ENCODE data around the gene SPATA13.

SPATA13 gene

GRCh38 chr13:24160458-24161009, at the start of gene SPATA13:
Gene SPATA13, plus strand, starts transcription at chr13:24160720. Its CDS starts 62,210 bp downstream, at chr13:24222930.
- H3K4me3 ChIP-seq, result peak within 1 kb of the TSS; percentile 65 to 67
- H3K36me3 ChIP-seq, result no peaks in the 10 kb centered on the region
- TF ChIP-seq CTCF (IDR thresholded peaks at IDR 0.05), result no peak
- H3K27ac ChIP-seq, result peak within 1 kb of the TSS; percentile 43 to 73
- peaks cover 0 to 31% (median 17%) of the 10 kb centered on the region in 4 donors for H3K4me1 ChIP-seq
- no peaks in the 10 kb centered on the region for H3K9me3 ChIP-seq
- H3K27me3 ChIP-seq, result peaks cover 0 to 2% of the 10 kb centered on the region in 2 donors
- peak; percentile 93 to 94 for DNase-seq
- intact Hi-C loops (cut with DNase I; ENCODE audit: low total_unique reads), result no loop called here

DNA sequence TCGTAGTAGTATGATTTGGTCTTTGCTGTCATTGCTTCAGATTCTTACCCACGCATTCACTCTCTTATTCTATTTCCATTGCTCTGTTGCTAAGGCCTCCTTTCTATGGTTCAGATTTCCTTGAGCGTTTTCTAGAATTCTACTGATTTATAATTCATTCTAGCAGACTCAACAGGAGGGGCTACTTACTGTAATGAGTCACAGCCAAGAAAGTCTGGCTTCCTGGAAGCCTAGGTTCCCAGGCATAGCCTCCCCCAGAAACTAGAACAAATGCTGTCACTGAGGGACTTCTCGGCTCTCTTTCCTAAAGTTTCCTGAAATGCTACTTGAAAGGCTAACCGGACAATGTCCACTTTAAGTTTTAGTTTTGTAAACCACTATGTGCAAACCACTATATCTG, 47.7 kb upstream of the SPATA13 start:
- no peaks in the 10 kb centered on the region for H3K36me3 ChIP-seq
- no peaks in the 10 kb centered on the region for H3K4me1 ChIP-seq
- H3K27me3 ChIP-seq, result no peaks in the 10 kb centered on the region
- no peak overlapping the region for H3K4me3 ChIP-seq
- DNase-seq, result no peak
- intact Hi-C loops (cut with DNase I; ENCODE audit: low total_unique reads), result no loop called here
- H3K9me3 ChIP-seq, result no peaks in the 10 kb centered on the region
- TF ChIP-seq CTCF (IDR thresholded peaks at IDR 0.05), result no peak
- no peak overlapping the region for H3K27ac ChIP-seq

GRCh38 chr13:24115671-24116070, 44.8 kb upstream of the SPATA13 start:
- H3K27me3 ChIP-seq, result no peaks in the 10 kb centered on the region
- H3K36me3 ChIP-seq, result no peaks in the 10 kb centered on the region
- no peaks in the 10 kb centered on the region for H3K9me3 ChIP-seq
- intact Hi-C loops (cut with DNase I; ENCODE audit: low total_unique reads), result no loop called here
- no peaks in the 10 kb centered on the region for H3K4me1 ChIP-seq
- H3K4me3 ChIP-seq, result no peak overlapping the region
- no peak for DNase-seq
- no peak overlapping the region for H3K27ac ChIP-seq
- TF ChIP-seq CTCF (IDR thresholded peaks at IDR 0.05), result no peak

- intact Hi-C loops (cut with DNase I; ENCODE audit: low total_unique reads), result no loop called here
- DNase-seq, result no peak
These were observed 44.4 kb upstream of the SPATA13 start for GRCh38 chr13:24116131-24116530.

GRCh38 chr13:24118576-24118975, 41.9 kb upstream of the SPATA13 start:
- DNase-seq, result no peak
- Histone ChIP-seq H3K27me3 (no peaks in the 10 kb centered on the region), H3K4me3 (no peak overlapping the region), H3K36me3 (no peaks in the 10 kb centered on the region), H3K4me1 (no peaks in the 10 kb centered on the region), H3K27ac (no peak overlapping the region), H3K9me3 (no peaks in the 10 kb centered on the region)
- TF ChIP-seq CTCF (IDR thresholded peaks at IDR 0.05), result no peak
- intact Hi-C loops (cut with DNase I; ENCODE audit: low total_unique reads), result no loop called here

More at GRCh38 chr13:24116131-24116530, 44.4 kb upstream of the SPATA13 start:
- no peaks in the 10 kb centered on the region for H3K36me3 ChIP-seq
- no peaks in the 10 kb centered on the region for H3K4me1 ChIP-seq
- no peak for TF ChIP-seq CTCF (IDR thresholded peaks at IDR 0.05)
- no peaks in the 10 kb centered on the region for H3K9me3 ChIP-seq
- no peak overlapping the region for H3K27ac ChIP-seq
- no peak overlapping the region for H3K4me3 ChIP-seq
- no peaks in the 10 kb centered on the region for H3K27me3 ChIP-seq
